ENCODE results near the gene HEPACAM2.

The HEPACAM2 gene

DNA sequence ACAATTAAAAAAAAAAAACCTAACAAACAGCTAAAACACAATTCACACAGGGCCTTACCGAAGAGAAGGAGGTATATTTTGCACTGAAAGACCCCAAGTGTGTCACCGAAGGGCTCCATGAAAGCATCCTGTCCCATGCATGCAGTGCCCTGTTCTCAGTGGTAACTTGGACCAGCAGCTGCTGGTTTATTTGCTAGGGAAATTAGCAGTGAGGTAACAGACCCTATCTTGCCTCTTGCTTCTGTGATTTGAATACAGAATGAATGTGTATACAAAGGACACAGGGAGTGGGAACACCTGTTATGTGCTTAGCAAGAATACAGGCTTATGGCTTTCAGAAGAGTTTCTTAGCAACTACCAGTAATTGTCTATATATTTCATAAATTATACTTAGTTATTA lies at the start of gene HEPACAM2:
HEPACAM2 (minus strand) TSS at position 160 of the 400 bp plus-strand sequence.
- no peak for DNase-seq

DNA sequence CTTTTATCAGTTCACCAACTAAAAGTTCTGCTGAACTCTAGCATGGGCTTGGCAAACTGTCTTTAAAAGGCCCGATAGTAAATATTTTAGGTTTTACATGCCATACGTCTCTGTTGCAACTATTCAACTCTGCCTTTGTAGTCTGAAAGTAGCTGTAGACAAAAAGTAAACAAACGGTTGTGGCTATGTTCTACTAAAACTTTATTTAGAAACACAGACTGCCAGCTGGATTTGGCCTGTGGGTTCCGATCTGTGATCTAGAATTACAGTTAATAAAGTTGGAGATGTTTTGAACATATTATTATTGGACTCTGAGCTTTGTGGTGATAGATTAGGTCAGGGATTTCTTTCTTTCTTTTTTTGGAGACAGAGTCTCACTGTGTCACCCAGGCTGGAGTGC lies 39.0 kb upstream of the HEPACAM2 start:
- DNase-seq, result no peak

DNA sequence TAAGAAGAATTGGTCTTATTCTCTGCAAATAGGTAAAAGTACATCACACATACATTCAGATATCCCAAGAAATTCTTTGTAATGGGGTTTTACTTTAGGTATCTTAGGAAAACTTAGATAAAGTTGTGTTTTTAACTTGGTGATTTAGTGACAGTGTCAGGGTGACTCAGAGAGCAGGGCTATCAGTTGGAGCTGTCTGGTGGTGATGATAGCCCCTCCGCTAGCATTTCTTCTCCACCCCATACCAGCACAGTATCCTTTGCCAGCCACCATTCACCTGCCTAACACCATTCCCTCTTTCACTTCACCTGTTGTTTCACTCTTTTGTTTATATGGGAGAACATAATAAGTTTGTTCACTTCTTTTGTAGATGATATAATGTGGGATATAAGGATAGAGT lies 36.3 kb upstream of the HEPACAM2 start:
- no peak for DNase-seq

DNA sequence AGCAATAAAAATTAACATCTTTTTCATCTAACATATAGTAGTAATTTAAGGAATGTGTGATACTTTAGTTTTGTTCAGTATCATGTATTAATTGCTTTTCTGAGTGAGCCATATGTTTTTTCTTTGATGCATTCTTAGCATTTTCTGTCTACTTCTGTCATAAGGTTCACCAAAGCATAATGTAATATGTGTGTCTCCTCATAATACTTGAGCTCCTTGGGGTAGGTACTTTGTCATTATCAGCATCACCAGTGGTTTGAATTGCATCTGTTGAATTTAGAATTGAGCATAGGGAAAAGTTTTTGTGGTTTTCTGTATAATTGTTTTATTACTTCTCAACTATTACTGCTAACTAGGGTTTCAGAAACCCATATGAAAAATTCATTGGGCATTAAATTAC lies 32.4 kb upstream of the HEPACAM2 start:
- DNase-seq, result no peak

DNA sequence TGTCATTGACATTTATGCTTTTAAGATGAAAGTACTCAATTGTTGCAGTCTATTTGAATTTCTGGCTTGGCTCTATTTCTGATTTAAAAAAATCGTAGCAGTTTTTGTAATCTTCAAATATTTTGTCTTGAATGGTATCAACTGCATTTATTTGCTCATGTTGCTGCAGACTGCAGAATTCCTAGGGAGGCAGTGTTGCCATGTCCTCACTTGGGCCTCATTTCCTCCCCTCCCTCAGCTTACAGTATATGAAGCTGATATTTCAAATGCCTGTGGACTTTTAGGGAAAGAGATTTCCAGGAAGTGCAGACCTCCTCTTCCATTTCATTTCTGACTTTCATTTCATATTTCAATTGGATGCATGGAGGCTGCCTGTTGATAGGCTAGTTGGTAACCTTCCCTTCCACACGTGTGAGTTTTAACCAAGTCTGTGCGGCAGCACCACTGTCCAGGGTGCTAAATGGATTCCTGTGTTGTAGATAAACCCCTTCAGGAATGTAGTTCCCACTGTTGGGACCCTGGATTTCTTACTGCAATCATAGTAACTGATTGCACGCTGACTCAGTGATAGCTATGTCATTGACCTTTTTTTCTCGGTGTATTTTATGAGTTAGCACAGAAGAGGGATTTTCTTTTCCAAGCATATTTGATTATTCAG lies 23.4 kb upstream of the HEPACAM2 start:
- DNase-seq, result no peak

DNA sequence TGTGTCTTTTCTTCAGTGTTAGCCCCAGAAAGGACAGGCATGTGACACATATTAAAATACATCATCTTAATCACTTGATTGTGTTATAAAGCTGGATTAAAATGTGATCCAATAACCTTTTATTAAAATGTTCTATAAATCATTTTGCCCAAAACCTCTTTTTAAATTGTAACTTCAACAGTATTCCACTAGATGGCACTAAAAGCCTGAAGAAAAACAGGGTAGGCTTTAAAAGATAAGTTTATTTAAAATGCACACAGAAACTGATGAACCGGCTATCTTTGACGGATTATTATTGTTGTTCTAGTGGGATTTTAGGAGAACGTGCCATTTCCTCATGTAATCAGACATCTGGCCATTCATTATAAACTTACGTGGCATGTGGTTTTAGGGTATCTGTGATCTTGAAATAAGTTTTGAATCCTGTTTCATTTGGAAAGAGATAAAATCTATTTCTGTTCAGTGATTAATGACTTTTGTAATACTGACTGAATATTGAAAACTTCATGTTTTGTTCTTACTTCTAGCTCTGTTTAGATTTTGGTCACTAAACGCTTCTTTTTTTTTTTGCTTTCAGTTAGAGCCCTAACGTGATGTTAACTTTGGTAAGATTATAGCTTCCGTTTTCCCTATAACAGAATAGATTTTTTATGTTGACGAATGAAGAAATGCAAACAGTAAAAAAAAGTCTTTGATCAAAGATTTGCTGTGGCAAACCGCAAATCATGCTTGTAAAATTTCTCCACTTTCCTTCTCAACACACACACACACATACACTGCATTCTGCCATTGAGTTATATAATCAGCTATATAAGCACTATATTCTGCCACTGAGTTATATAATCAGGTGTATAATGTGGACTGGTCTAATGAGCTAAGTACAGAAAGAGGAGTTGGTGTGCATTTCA lies 19.5 kb upstream of the HEPACAM2 start:
- no peak for DNase-seq

DNA sequence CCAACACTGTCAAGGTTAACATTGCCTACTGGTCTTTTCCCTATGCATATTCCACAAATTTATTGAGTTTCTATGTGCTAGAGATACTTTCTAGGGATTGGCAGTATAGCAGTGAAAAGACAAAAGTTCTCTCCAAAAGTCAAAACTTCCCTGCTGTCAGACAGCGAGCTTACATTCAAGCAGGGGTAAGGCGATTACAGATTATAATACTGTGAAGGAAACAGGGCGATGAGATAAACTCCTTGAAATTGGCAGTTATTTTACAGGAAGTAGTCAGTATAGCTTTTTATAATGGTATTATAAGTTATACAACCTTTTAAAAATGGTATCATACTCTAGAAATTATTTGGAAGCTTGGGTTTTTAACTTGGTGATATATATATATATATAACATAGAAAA lies 15.8 kb upstream of the HEPACAM2 start:
- DNase-seq, result no peak

DNA sequence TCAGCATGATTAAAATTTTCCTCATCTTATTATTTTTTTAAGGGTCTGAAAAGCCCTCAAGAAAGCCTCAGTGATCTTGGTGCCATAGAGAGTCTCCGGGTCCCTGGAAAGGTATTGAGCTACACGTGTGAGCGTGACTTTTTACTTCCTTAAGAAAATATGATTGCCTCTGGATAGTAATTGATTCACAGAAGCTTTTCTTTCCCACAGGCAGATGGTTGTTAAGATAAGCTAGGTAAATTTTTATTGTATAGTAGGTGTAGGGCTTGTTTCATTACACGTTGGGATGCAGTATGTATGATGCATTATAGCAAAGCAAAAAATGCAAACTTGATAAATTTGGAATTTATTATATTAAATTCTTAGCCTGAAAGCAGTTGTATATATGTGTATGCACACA lies 13.6 kb upstream of the HEPACAM2 start:
- no peak for DNase-seq

DNA sequence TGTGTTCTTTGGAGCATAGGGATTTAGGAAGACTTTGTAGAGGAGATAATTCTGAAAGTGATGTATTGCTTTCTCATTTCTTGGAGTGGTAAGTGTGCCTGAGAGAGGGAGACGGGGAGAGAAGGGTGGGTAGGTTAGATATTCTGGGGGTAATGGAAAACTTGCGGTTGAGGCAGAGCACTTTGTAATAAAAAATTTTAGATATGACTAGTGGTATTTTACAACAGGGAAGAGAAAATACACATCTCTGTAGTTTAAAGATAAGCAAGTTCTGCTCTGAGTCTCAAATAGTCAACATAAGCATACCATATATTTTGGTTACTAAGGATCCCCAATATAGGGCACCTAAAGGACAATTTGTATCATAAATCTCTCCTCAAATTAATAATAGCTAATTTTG lies 12.5 kb upstream of the HEPACAM2 start:
- DNase-seq, result no peak

DNA sequence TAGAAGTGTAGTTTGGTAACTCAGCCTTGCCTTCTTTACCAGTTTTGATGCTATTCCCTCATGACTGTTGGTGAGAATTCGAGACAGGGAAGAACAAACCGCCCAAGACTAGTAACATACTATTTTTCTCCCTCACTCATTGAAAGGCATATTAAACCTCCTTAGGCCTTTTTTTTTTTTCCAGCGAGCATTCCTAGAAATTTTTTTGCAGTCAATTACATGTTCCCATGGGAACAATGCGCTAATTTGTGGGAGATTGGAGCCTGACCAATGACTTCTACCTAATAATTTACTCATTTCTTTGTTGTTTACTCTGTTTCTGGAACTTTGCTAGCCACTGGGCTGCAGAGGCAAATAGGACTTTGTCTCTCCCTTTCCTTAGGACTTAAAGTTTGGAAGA lies 11.9 kb upstream of the HEPACAM2 start:
- no peak for DNase-seq

DNA sequence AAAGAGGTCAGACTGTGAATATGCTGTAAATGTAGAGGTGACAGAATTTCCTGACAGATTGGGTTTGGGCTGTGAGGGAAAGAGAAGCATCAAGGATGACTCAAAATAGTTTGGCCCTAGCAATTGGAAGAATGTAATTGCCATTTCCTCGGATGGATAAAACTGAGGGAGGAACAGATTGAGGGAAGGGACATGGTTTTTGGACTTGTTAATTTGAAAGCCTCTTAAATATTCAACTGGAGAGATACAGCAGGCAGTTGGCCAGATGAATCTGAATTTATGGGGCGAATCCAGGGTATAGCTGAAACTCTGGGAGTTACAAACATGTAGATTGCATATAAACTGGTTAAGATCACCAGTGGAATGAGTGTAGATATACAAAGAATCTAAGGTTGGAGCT lies 9.3 kb upstream of the HEPACAM2 start:
- no peak for DNase-seq

DNA sequence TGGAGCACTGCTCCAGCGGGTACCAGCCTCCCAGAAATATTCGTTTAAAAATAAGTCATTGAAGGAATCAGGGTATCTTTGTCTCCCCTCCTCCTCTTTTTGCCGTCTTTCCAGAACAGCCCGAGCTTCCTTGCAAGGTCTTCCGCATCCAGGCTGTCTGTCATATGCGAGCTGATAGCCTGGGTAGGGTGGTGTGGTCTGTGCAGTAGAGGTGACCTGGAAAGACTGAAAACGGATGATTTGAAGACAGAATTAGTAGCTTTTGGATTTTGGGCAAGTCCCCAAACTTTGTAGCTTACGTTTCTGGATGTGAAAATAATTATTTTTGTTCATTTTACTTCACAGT lies 6.4 kb upstream of the HEPACAM2 start:
- DNase-seq, result no peak

DNA sequence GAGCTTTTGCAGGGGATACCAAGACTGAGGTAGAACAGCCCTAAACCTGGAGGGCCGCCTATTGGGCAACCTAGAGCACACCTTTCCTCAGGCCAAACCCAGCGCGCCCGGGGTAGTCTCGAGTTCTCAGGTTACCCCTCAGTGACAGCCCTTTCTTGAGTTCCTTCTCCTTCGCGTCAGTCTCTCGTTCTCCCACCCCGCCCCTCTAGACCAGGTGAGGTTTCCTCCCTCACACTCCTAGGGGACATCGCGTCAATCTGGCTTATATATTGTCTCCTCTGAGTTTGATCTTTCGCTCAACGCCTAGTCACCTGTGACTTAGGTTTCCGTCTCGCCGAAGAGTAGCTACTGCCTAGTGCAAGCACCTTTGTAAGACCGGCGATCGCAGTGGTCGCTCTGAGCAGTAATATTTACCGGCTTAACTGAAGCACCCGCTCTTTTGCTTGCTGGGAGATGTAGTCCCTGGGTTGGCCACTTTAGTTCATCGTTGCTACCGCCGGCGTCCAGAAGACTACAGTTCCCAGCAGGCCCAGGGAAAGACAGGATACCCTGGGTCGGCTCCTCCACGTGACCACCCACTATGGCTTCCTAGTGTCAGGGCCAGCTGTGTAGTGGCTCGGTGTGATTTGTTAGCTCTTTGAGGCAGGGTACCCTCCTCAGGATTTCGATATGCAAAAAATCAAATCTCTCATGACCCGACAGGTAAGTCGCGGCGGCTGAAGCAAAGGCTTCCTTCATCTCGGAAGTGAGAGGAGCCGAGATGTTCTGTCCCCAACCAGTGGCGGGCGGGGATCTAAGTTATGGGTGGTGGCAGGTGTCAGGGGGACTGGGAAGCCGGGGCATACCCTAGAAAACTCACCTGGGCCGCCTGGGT lies 5.8 kb upstream of the HEPACAM2 start, which contains the start of gene VPS50:
VPS50 (plus strand) TSS at position 568 of the 874 bp plus-strand sequence; CDS start at position 670, 102 bp downstream.
- peak; percentile 98 for DNase-seq

DNA sequence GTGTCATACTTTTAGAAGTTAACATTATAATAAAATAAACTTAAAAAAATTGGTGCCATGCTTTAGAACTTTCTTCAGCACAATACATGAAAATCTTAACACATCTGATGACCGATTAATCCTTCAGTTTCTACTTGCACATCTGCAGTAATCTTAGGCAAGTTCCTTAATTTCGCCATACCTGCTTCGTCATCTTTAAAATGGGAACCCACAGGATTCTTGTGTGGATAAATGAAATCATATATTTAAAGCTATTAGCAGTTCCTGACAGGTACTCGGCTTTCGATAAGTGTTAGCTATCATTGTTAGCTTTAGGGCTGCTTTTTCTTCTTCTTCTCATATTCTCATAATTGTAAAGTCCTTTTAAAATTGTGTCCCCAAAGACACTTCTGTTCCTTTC lies 5.0 kb upstream of the HEPACAM2 start:
- no peak for DNase-seq

DNA sequence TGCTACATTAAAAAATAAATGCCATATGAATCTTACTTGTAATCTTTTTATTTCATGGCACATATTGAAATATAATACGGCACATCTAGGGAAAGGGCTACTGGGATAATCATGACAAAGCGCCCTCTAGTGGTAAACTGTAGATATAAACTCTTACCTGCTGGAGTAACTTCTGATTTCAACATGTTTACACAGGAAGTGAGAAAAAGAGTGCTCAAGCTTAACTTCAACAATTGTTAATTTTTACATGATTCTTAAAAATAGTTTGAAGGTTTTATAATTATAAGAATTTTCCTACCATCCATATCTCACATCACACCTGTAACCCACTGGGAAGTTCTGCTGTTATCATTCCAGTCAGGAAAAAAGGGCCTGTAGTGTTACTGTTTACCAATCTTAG lies 2.0 kb upstream of the HEPACAM2 start:
- DNase-seq, result peak; percentile 56

DNA sequence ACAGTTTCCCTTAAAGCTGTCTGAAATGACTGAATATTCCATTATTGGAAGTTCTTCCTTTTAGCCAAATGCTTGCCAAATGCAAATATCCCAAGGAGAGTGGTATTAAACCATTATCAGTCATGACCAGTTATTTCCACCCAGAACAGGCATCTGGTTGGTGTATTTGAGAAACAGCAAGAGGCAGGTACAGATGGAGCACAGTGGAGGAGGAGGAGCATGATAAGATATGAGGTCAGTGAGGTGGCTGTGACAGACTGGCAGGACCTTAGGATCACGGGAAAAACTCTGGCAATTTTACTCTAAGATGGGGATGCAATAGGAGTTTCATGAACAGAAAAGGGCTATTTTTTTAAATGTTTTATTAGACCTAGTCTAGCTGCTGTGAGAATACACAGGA lies 6.4 kb downstream of the HEPACAM2 start:
- DNase-seq, result no peak

DNA sequence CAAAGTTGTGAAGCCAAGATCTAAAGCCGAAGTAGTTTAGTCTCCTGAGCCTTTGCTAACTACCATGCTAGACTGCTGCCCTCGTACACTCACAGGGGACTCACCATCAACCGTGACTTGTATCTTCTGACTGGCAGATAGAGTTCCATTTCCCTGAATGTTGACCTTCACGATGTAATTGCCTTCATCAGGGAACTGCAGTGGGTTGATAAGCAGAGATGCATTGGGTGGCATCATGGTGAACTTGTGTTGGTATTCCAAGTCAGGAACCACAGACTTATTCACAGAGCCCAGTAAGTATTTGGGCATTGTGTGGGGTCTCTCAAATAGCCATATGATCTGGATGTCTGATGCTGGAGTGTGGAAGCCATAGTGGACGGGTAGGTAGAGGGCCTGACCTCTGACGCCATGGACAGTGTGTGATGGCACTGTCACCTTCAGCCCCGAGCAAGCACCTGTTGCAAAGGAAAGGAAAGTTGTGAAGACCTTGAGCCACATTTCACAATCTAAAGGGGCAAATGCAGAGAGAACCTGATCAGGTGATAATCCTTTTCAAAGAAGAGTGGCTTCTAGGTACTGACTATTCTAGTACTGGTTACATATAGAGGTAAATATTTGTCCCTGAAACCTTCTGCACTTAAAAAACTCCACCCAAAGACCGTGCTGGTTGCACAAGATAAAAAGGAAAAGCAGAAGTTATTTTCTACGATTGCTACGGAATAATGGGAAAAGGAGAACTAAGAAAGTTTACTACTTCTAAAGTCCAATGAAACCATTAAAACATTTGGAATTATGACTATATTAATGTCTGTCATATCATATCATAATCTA lies 7.1 kb downstream of the HEPACAM2 start:
- no peak for DNase-seq

DNA sequence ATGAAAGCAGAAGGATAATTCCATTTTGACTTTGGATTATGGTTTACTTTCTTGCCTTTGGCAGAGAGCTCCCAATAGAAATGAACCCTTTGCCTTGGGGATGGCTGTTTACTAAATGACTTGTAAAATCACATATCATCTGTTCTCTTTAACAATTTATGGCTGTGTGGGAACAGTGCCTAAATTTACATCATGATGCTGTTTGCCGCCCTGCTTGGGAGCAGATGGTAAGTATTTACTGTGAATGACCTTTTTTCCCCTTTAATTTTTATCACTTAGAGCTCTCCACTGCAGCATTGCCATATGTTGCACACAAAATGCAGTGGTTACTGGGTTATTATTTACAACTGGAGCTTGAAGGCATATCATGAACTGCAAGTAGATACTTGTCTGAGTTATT lies 13.4 kb downstream of the HEPACAM2 start:
- no peak for DNase-seq

DNA sequence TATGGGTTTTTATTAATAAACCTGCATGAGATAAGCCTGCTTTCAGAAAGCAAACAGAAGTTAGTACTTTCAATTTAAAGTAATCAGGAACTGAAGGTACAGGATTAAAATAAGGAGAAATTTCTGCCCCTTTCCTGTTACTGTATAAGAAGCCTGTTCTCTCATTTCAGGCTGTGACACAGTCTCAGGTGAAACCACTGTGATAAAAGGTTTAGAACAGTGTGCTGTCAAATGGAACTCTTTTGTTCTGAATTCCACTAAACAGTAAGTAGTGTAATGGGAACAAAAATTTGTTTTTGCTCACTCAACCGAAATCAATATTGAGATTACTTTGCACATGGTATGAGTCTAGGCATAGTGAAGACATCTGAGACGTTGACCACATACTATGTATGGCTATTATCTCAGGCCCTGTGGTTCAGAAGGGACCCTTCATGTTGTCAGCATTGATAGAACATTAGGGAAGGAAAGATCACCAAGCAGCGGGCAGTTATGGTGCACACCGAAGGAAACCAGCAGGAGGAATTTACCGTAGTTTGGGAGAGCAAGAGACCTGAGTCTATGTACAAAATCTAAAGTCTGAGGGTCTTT lies 14.9 kb downstream of the HEPACAM2 start:
- no peak for DNase-seq

DNA sequence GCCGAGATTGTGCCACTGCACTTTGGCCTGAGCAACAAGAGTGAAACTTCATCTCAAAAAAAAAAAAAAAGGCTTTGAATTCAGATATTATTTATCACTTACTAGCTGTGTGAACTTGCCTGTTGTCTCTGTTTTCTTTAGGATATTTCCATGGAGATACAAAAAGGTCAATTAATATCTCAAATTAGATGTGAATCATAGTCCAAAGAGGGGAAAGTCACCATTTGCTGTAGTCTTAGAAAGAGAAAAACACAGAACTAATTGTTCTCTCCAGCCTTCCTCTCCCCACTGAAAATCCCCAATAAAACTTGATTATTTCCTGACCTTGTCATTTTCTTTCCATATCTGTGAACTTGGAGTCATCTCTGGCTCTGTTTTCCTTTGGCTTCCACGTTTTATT lies 21.2 kb downstream of the HEPACAM2 start:
- DNase-seq, result no peak

DNA sequence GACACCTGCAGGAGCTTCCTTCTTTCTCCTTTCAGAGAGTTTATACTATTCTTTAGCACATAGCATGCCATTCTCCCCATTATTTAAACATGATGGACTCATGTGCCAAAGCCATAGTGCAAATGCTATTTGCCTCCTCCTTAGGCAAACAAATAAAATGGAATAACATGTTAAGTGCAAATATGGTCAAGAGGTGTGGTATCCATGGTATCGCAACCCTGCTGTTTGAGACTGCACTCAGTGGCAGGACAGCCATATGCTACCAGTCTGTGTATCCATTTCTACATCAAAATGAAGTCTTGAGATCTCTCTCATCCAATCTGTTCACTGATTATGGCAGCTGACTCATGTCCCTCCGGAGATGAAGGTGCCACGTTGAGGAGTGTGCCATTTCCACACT lies 22.8 kb downstream of the HEPACAM2 start:
- peak; percentile 20 for DNase-seq

DNA sequence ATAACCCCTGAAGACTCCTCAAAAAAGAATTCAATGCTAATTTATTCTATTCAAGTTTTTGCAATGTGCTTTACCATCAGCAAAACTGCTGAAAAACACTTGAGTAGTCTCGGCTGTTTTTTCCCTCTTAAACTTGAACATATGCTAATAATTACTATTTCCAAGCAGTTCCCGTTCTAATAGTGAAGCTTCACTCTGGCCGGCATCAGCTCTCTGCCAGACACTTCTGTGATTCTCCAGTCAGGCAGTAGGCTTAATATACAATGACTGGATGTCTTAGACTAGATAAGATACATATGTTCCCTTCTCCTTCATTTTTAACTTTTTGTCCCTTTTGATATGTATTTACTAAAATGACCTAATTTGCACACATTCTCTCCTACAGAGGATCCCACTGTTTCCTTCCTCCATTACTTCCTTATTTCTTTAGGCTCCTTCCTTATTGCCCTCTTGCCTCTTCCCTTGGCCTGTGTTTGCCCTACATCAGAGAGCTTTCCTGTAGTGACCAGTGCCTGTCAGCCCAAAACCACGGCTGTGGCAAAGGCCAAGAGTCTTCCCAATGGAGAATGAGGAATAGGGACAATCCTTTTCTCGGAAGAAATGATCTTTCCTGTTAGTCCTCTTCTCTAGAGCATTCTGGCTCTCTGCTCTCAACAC lies 23.5 kb downstream of the HEPACAM2 start:
- no peak for DNase-seq

All from NCI-H187 treated with DMSO at 0.1 percent for 48 hours (cell line).